Gastroesophageal sphincter (tissue), 3 donors: ENCODE results near the gene KRTAP10-11.

Experiments
- EP300 ChIP-seq: sonication (generic); formaldehyde crosslinking; IDR thresholded peaks from one replicate; pipeline ENCODE4 v1.6.1; 2017; ENCODE audit warnings: antibody characterized with exemption, mild to moderate bottlenecking
- POLR2A ChIP-seq, 2 donors: fragments of 450-650 bp; IDR thresholded peaks; one replicate each; pipeline ENCODE4 v1.6.1; 2017; ENCODE audit warnings: antibody characterized with exemption in 2 of 2, mild to moderate bottlenecking in 2 of 2, moderate library complexity in 1 of 2
- POLR2AphosphoS5 ChIP-seq: sonication (generic); formaldehyde crosslinking; IDR thresholded peaks from one replicate; pipeline ENCODE4 v1.6.1; 2017; ENCODE audit warnings: antibody characterized with exemption
- TF ChIP-seq, protein P1 (sequence below), 4 experiments: fragments of 200-600 bp in 2 of 4; fragments of 450-650 bp in 2 of 4; sonication (generic) in 1 of 4; IDR thresholded peaks; one replicate each; pipeline ENCODE4 v1.5.1; 2017 to 2019; ENCODE audit warnings: antibody characterized with exemption in 4 of 4, mild to moderate bottlenecking in 2 of 4, moderate library complexity in 2 of 4

DNA sequence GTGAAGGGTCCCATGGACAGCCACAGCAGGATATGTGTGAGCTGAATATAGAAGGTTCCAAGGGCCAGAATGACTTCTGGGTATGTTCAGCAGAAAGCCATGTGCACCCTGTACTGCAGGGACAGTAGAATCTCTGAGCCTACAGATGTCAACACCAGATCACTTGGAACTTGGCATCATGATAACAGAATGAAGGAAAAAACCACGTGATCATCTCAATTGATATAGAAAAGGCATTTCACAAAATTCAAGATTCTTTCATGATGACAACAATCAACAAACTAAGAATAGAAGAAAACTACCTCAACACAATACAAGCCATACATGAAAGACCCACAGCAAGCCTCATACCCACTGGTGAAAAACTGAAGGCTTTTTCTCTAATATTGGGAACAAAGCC is 21.4 kb downstream of the KRTAP10-11 start:
- TF ChIP-seq, protein P1, sequence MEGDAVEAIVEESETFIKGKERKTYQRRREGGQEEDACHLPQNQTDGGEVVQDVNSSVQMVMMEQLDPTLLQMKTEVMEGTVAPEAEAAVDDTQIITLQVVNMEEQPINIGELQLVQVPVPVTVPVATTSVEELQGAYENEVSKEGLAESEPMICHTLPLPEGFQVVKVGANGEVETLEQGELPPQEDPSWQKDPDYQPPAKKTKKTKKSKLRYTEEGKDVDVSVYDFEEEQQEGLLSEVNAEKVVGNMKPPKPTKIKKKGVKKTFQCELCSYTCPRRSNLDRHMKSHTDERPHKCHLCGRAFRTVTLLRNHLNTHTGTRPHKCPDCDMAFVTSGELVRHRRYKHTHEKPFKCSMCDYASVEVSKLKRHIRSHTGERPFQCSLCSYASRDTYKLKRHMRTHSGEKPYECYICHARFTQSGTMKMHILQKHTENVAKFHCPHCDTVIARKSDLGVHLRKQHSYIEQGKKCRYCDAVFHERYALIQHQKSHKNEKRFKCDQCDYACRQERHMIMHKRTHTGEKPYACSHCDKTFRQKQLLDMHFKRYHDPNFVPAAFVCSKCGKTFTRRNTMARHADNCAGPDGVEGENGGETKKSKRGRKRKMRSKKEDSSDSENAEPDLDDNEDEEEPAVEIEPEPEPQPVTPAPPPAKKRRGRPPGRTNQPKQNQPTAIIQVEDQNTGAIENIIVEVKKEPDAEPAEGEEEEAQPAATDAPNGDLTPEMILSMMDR (IDR thresholded peaks at IDR 0.05), result no peak
- TF ChIP-seq POLR2AphosphoS5, result no peak
- TF ChIP-seq EP300, result no peak
- TF ChIP-seq POLR2A (IDR thresholded peaks at IDR 0.05), result no peak
